Keratinocyte (primary cell): ENCODE measurements around the gene ARL4C. TPM values are rescaled to one million over a fixed set of nuclear protein-coding genes. Genes with fewer than 3 reads are reported as not detected.

Experiments used
- DNase-seq: peaks from one replicate; pipeline ENCODE4 v3.0.0-alpha.2; 2011; ENCODE audit warnings: low read depth, missing footprints, low spot score
- FAIRE-seq: peaks from 2 replicates; lab custom pipeline; 2011; peaks lifted over from hg19 to GRCh38; lab: Jason Lieb, UNC
- H2AFZ ChIP-seq: 2 replicates; pipeline ENCODE4 v1.6.0; 2012; ENCODE audit warnings: low read length, control low read depth, inconsistent platforms; ENCODE audit not compliant: control insufficient read depth
- H3K27ac ChIP-seq: 2 replicates; pipeline ENCODE4 v1.5.1; 2011; ENCODE audit warnings: low read length; ENCODE audit not compliant: control insufficient read depth, insufficient read depth
- H3K27me3 ChIP-seq: 3 replicates; pipeline ENCODE4 v1.6.0; 2011; ENCODE audit warnings: low read length; ENCODE audit not compliant: control insufficient read depth, insufficient read depth; ENCODE audit errors: extremely low read depth
- H3K36me3 ChIP-seq, 2 experiments: 2 replicates in 1 of 2; 3 replicates in 1 of 2; pipeline ENCODE4 v1.5.1; 2011; ENCODE audit warnings: low read length in 2 of 2, mild to moderate bottlenecking in 1 of 2; ENCODE audit not compliant: control insufficient read depth in 2 of 2, insufficient read depth in 2 of 2; ENCODE audit errors: extremely low read depth in 1 of 2
- H3K4me1 ChIP-seq: 3 replicates; pipeline ENCODE4 v1.5.1; 2011; ENCODE audit warnings: low read length; ENCODE audit not compliant: control insufficient read depth, insufficient read depth; ENCODE audit errors: extremely low read depth
- H3K4me2 ChIP-seq: 3 replicates; pipeline ENCODE4 v1.6.0; 2011; ENCODE audit warnings: low read depth, low read length; ENCODE audit not compliant: control insufficient read depth, insufficient read depth; ENCODE audit errors: extremely low read depth
- H3K4me3 ChIP-seq, 3 experiments: fragments of 200-600 bp in 1 of 3; sonication (generic) in 1 of 3; 2 replicates in 2 of 3; 3 replicates in 1 of 3; pipeline ENCODE4 v1.5.1; 2011 to 2016; ENCODE audit warnings: low read length in 3 of 3, mild to moderate bottlenecking in 3 of 3, control low read depth in 2 of 3, inconsistent platforms in 1 of 3, low read depth in 1 of 3, mixed read lengths in 1 of 3, mixed run types in 1 of 3, moderate library complexity in 1 of 3; ENCODE audit not compliant: control insufficient read depth in 2 of 3, insufficient read depth in 2 of 3; ENCODE audit errors: extremely low read depth in 1 of 3
- H3K79me2 ChIP-seq: 2 replicates; pipeline ENCODE4 v1.6.0; 2012; ENCODE audit warnings: low read length; ENCODE audit not compliant: control insufficient read depth, insufficient read depth
- H3K9ac ChIP-seq: 3 replicates; pipeline ENCODE4 v1.6.0; 2011; ENCODE audit warnings: low read length; ENCODE audit not compliant: control insufficient read depth, insufficient read depth; ENCODE audit errors: extremely low read depth
- H3K9me1 ChIP-seq: 3 replicates; pipeline ENCODE4 v1.6.0; 2011; ENCODE audit warnings: low read length; ENCODE audit not compliant: control insufficient read depth, insufficient read depth; ENCODE audit errors: extremely low read depth
- H3K9me3 ChIP-seq: 2 replicates; pipeline ENCODE4 v1.5.1; 2012; ENCODE audit warnings: low read depth, low read length; ENCODE audit not compliant: control insufficient read depth
- H4K20me1 ChIP-seq: 3 replicates; pipeline ENCODE4 v1.6.0; 2011; ENCODE audit warnings: low read length; ENCODE audit not compliant: control insufficient read depth, insufficient read depth; ENCODE audit errors: extremely low read depth
- CTCF ChIP-seq, 3 experiments: IDR thresholded peaks in 1 of 3; conservative IDR thresholded peaks in 1 of 3; optimal IDR thresholded peaks in 1 of 3; 2 replicates in 2 of 3; 3 replicates in 1 of 3; pipeline versions ENCODE3 to v1.5.1; 2011; ENCODE audit warnings: low read length in 3 of 3, mild to moderate bottlenecking in 3 of 3, moderate library complexity in 2 of 3, control low read depth in 1 of 3, inconsistent platforms in 1 of 3; ENCODE audit not compliant: insufficient read depth in 2 of 3; ENCODE audit errors: extremely low read depth in 1 of 3
- EZH2 ChIP-seq: IDR thresholded peaks from one replicate; pipeline ENCODE4 v1.6.1; 2012; ENCODE audit warnings: inconsistent platforms, mild to moderate bottlenecking, low read length, moderate library complexity
- dilution Hi-C: fragments of 300-500 bp; cut with MboI; formaldehyde crosslinking; loops from one replicate; pipeline ENCODE4 v1.7.0; 2020; ENCODE audit warnings: low sequenced_read_pairs; ENCODE audit not compliant: extremely low pct_ligation_motif_present
- polyA plus RNA-seq, 5 experiments: library from polyadenylated mRNA; depleted of rRNA in 3 of 5; stranded (reverse) in 3 of 5; stranded (forward) in 1 of 5; unstranded in 1 of 5; fragments of >200 nt; gene quantifications; 1 replicate in 1 of 5; 2 replicates in 3 of 5; 3 replicates in 1 of 5; pipeline versions ENCODE4 v1.2.1 to v1.2.3, GENCODE V29; 2011 to 2012; ENCODE audit warnings: missing spikeins in 2 of 5, low read depth in 1 of 5, low replicate concordance in 1 of 5

Gene ARL4C
- polyA plus RNA-seq, 1 donor (not counting 4 experiments of a cell fraction or from before 2014, with no cell fraction given): 79.5 TPM

DNA sequence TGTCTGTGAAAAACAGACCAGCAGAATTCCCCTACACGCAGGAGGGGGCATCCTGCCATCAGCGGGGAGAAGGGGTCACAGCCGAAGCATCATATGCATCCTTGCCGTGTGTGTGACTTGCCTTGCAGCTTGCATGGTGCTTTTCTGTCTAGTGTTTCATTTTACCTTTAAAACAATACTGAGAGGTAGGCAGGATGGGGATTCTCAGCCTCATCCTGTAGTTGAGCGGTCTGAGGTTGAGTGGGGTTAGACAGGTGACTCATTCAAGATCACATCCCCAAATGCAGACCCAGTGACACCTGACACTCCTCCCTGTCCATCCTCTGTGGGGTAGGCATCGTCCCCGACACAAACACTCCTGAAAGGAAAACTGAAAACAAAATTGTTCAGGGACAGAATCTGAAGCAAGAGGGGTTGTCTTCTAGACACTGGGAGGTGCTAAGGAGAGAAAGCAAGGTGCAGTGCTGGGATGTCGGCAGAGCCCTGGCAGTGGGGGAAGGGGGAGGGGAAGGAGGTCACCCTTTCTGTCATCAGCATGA lies 7.9 kb downstream of the ARL4C start:
- no peak for DNase-seq
- dilution Hi-C loops: no loop called here
- Histone ChIP-seq H3K36me3 (peaks cover 6 to 12% of the 10 kb centered on the region in 2 experiments), H3K9ac (no peak overlapping the region), H2AFZ (no peak overlapping the region), H3K79me2 (peaks cover 25% of the 10 kb centered on the region), H3K4me3 (no peak overlapping the region), H4K20me1 (peaks cover 7% of the 10 kb centered on the region), H3K4me1 (peaks cover 19% of the 10 kb centered on the region), H3K9me3 (no peaks in the 10 kb centered on the region), H3K27ac (no peak overlapping the region), H3K9me1 (no peaks in the 10 kb centered on the region), H3K4me2 (no peak overlapping the region), H3K27me3 (no peaks in the 10 kb centered on the region)
- FAIRE-seq: no peak
- TF ChIP-seq EZH2 (no peak), CTCF (optimal IDR thresholded peaks at IDR 0.05 in 1 of 3, IDR thresholded peaks at IDR 0.05 in 1 of 3, conservative IDR thresholded peaks at IDR 0.05 in 1 of 3; ENCODE audit: extremely low read depth in 1 of 3, insufficient read depth in 2 of 3, low read length in 3 of 3) (no peak)

DNA sequence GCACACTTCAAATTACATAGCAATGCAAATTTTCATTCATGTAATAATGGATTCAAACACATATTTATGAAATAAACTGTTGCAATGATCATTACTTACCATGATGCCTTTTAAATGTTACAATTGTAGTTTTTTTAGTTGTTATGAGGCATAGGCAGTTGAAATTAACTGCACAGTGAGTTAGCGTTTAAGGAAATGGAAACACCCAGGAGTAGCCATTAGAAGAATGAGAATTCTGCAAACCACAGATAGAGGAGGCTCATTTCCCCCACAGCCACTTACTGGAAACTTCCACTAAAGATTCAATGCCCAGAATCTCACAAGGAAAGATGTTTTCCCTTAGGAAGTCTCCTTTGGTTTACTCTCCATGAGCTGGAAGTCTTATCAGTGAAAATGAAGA lies 8.4 kb downstream of the ARL4C start:
- H3K79me2 ChIP-seq: peaks cover 20% of the 10 kb centered on the region
- H3K9me3 ChIP-seq: no peaks in the 10 kb centered on the region
- H3K9me1 ChIP-seq: no peaks in the 10 kb centered on the region
- H4K20me1 ChIP-seq: peaks cover 7% of the 10 kb centered on the region
- H3K9ac ChIP-seq: no peak overlapping the region
- no peak overlapping the region for H3K4me2 ChIP-seq
- H3K36me3 ChIP-seq: peaks cover 6 to 12% of the 10 kb centered on the region in 2 experiments
- H2AFZ ChIP-seq: no peak overlapping the region
- no peaks in the 10 kb centered on the region for H3K27me3 ChIP-seq
- no peak for TF ChIP-seq EZH2
- no peak for TF ChIP-seq CTCF (optimal IDR thresholded peaks at IDR 0.05 in 1 of 3, IDR thresholded peaks at IDR 0.05 in 1 of 3, conservative IDR thresholded peaks at IDR 0.05 in 1 of 3; ENCODE audit: extremely low read depth in 1 of 3, insufficient read depth in 2 of 3, low read length in 3 of 3)
- no peak overlapping the region for H3K27ac ChIP-seq
- peaks cover 19% of the 10 kb centered on the region for H3K4me1 ChIP-seq
- DNase-seq (no peak), FAIRE-seq (no peak)
- no peak overlapping the region for H3K4me3 ChIP-seq
- dilution Hi-C loops: no loop called here
